Smooth muscle cell (in vitro differentiated cells): ENCODE data around the gene CCDC83. TPM values are rescaled to one million over a fixed set of nuclear protein-coding genes. Genes with fewer than 3 reads are reported as not detected.

Source experiments
- DNase-seq: peaks from one replicate; lab custom pipeline; 2025; ENCODE audit not compliant: unreplicated experiment; lab: John Stamatoyannopoulos, UW
- H2AFZ ChIP-seq: fragments of 200-600 bp; sonication (generic); 2 replicates; pipeline ENCODE4 v1.6.0; 2016; ENCODE audit warnings: antibody characterized with exemption, low read depth, mild to moderate bottlenecking
- H3F3A ChIP-seq: fragments of 200-600 bp; sonication (generic); 2 replicates; pipeline ENCODE4 v1.6.0; 2017; ENCODE audit warnings: antibody characterized with exemption, low read depth
- H3K27ac ChIP-seq: fragments of 200-600 bp; sonication (generic); 2 replicates; pipeline ENCODE4 v1.5.1; 2016; ENCODE audit warnings: low read depth, mild to moderate bottlenecking
- H3K27me3 ChIP-seq: fragments of 200-600 bp; sonication (generic); 2 replicates; pipeline ENCODE4 v1.6.1; 2016; ENCODE audit warnings: low read depth, mild to moderate bottlenecking
- H3K36me3 ChIP-seq: fragments of 200-600 bp; sonication (generic); 2 replicates; pipeline ENCODE4 v1.5.1; 2016; ENCODE audit warnings: low read depth
- H3K4me1 ChIP-seq: fragments of 200-600 bp; sonication (generic); 2 replicates; pipeline ENCODE4 v1.5.1; 2016; ENCODE audit warnings: low read depth
- H3K4me2 ChIP-seq: fragments of 200-600 bp; sonication (generic); 2 replicates; pipeline ENCODE4 v1.6.0; 2016; ENCODE audit warnings: mild to moderate bottlenecking
- H3K4me3 ChIP-seq: fragments of 200-600 bp; sonication (generic); 2 replicates; pipeline ENCODE4 v1.5.1; 2016; ENCODE audit warnings: mild to moderate bottlenecking
- H3K79me2 ChIP-seq: fragments of 200-600 bp; sonication (generic); 2 replicates; pipeline ENCODE4 v1.6.0; 2016; ENCODE audit warnings: low read depth, mild to moderate bottlenecking
- H3K9ac ChIP-seq: fragments of 200-600 bp; sonication (generic); 2 replicates; pipeline ENCODE4 v1.6.0; 2016; ENCODE audit warnings: low read depth
- H3K9me3 ChIP-seq: fragments of 200-600 bp; sonication (generic); replicated peaks from 2 replicates; pipeline ENCODE4 v1.5.1; 2016; ENCODE audit warnings: low read depth
- H4K20me1 ChIP-seq: fragments of 200-600 bp; sonication (generic); 2 replicates; pipeline ENCODE4 v1.6.0; 2016; ENCODE audit warnings: low read depth
- CTCF ChIP-seq: fragments of 200-600 bp; sonication (generic); IDR thresholded peaks from 2 replicates; pipeline ENCODE4 v1.5.1; 2017; ENCODE audit warnings: borderline replicate concordance, mild to moderate bottlenecking, antibody characterized with exemption; ENCODE audit not compliant: insufficient read depth, poor library complexity, severe bottlenecking
- WGBS: methylation state at CpG from one replicate; pipeline ENCODE4 v1.1.7; 2016; ENCODE audit warnings: low lambda C conversion rate; 5-methylcytosine and 5-hydroxymethylcytosine counted together
- polyA plus RNA-seq: library from polyadenylated mRNA; unstranded; fragments of >200 nt; fragmentation: Nextera tagmentation; extraction: Ambion mirVana; gene quantifications from 2 replicates; pipeline ENCODE4 v1.2.1, GENCODE V29; 2016
- total RNA-seq: library from RNA; depleted of rRNA; stranded (reverse); fragments of >200 nt; gene quantifications from 2 replicates; pipeline ENCODE4 v1.2.3, GENCODE V29; 2014

CCDC83 gene
- total and polyA plus RNA-seq, 2 experiments from 2014 or later = not detected

GRCh38 chr11:85898456-85898855 is 43.3 kb downstream of the CCDC83 start:
- Histone ChIP-seq H2AFZ (no peak overlapping the region), H3K36me3 (no peaks in the 10 kb centered on the region), H3K4me3 (no peak overlapping the region), H3K4me1 (no peaks in the 10 kb centered on the region), H3K9me3 (no peaks in the 10 kb centered on the region), H3K27me3 (no peaks in the 10 kb centered on the region), H3F3A (no peaks in the 10 kb centered on the region), H3K9ac (no peak overlapping the region), H3K79me2 (no peaks in the 10 kb centered on the region), H3K27ac (no peak overlapping the region), H4K20me1 (no peaks in the 10 kb centered on the region), H3K4me2 (no peak overlapping the region)
- DNase-seq = no peak
- 93% methylated on average over 2 of the region's 2 CpGs for WGBS
- TF ChIP-seq CTCF = no peak

- Histone ChIP-seq H3K36me3 (no peaks in the 10 kb centered on the region), H3K27me3 (no peaks in the 10 kb centered on the region), H3K4me1 (no peaks in the 10 kb centered on the region), H3K27ac (no peak overlapping the region), H3F3A (no peaks in the 10 kb centered on the region), H3K4me2 (no peak overlapping the region), H3K9ac (no peak overlapping the region), H3K9me3 (no peaks in the 10 kb centered on the region), H3K4me3 (no peak overlapping the region), H2AFZ (no peak overlapping the region), H4K20me1 (no peaks in the 10 kb centered on the region), H3K79me2 (no peaks in the 10 kb centered on the region)
- no peak for TF ChIP-seq CTCF
- DNase-seq = no peak
- WGBS = 95% methylated on average over 3 of the region's 3 CpGs
These were observed 47.2 kb downstream of the CCDC83 start for GRCh38 chr11:85902353-85902752.

- no peaks in the 10 kb centered on the region for H4K20me1 ChIP-seq
- H3K9me3 ChIP-seq = no peaks in the 10 kb centered on the region
- H3K79me2 ChIP-seq = no peaks in the 10 kb centered on the region
- no peak for DNase-seq
- H3K27me3 ChIP-seq = no peaks in the 10 kb centered on the region
- no peak overlapping the region for H2AFZ ChIP-seq
- H3F3A ChIP-seq = no peaks in the 10 kb centered on the region
- WGBS = 89% methylated on average over 4 of the region's 4 CpGs
- no peaks in the 10 kb centered on the region for H3K36me3 ChIP-seq
- no peak overlapping the region for H3K9ac ChIP-seq
- no peak overlapping the region for H3K4me2 ChIP-seq
- H3K4me1 ChIP-seq = no peaks in the 10 kb centered on the region
- no peak for TF ChIP-seq CTCF
- no peak overlapping the region for H3K27ac ChIP-seq
- H3K4me3 ChIP-seq = no peak overlapping the region
These were observed 48.2 kb downstream of the CCDC83 start for GRCh38 chr11:85903406-85903805.

GRCh38 chr11:85903811-85904210 is 48.6 kb downstream of the CCDC83 start:
- no peaks in the 10 kb centered on the region for H3K27me3 ChIP-seq
- H3K4me3 ChIP-seq = no peak overlapping the region
- H4K20me1 ChIP-seq = no peaks in the 10 kb centered on the region
- no peaks in the 10 kb centered on the region for H3F3A ChIP-seq
- H2AFZ ChIP-seq = no peak overlapping the region
- H3K9ac ChIP-seq = no peak overlapping the region
- no peaks in the 10 kb centered on the region for H3K9me3 ChIP-seq
- WGBS = 93% methylated on average over 3 of the region's 3 CpGs
- no peaks in the 10 kb centered on the region for H3K79me2 ChIP-seq
- TF ChIP-seq CTCF = no peak
- H3K36me3 ChIP-seq = no peaks in the 10 kb centered on the region
- DNase-seq = no peak
- H3K4me1 ChIP-seq = no peaks in the 10 kb centered on the region
- H3K4me2 ChIP-seq = no peak overlapping the region
- H3K27ac ChIP-seq = no peak overlapping the region
